Neural cell (in vitro differentiated cells): ENCODE data around the gene INSIG1. TPM values are rescaled to one million over a fixed set of nuclear protein-coding genes. Genes with fewer than 3 reads are reported as not detected.

ENCODE experiments used
- H2AFZ ChIP-seq: fragments of 200-600, 300-800 bp; sonication (generic), shearing (Covaris generic); 2 replicates; pipeline ENCODE4 v1.6.0; 2014; ENCODE audit warnings: low read depth, mild to moderate bottlenecking, antibody characterized with exemption, low read length, moderate library complexity
- H3F3A ChIP-seq: fragments of 200-600 bp; shearing (Covaris generic); 2 replicates; pipeline ENCODE4 v1.6.1; 2016; ENCODE audit warnings: mild to moderate bottlenecking, moderate library complexity, mixed read lengths, antibody characterized with exemption, low read length; ENCODE audit not compliant: insufficient read depth, poor library complexity, severe bottlenecking
- H3K27ac ChIP-seq: fragments of 200-600, 300-800 bp; sonication (generic), shearing (Covaris generic); 2 replicates; pipeline ENCODE4 v1.5.1; 2014; ENCODE audit warnings: mild to moderate bottlenecking, low read length, moderate library complexity
- H3K27me3 ChIP-seq: fragments of 300-800, 200-600 bp; sonication (generic), shearing (Covaris generic); 2 replicates; pipeline ENCODE4 v1.6.0; 2014; ENCODE audit warnings: mild to moderate bottlenecking, low read depth, low read length, moderate library complexity; ENCODE audit not compliant: insufficient read depth
- H3K36me3 ChIP-seq: fragments of 300-800, 200-600 bp; sonication (generic), shearing (Covaris generic); 2 replicates; pipeline ENCODE4 v1.5.1; 2014; ENCODE audit warnings: mild to moderate bottlenecking, antibody characterized with exemption, low read length, moderate library complexity; ENCODE audit not compliant: insufficient read depth
- H3K4me2 ChIP-seq: fragments of 300-800, 200-600 bp; sonication (generic), shearing (Covaris generic); 2 replicates; pipeline ENCODE4 v1.6.0; 2014; ENCODE audit warnings: mild to moderate bottlenecking, low read length
- H3K4me3 ChIP-seq: fragments of 300-800, 200-600 bp; sonication (generic), shearing (Covaris generic); 2 replicates; pipeline ENCODE4 v1.5.1; 2014; ENCODE audit warnings: mild to moderate bottlenecking, low read length, moderate library complexity
- H3K79me2 ChIP-seq: fragments of 200-600 bp; shearing (Covaris generic); replicated peaks from 2 replicates; pipeline ENCODE4 v1.6.0; 2014; ENCODE audit warnings: mild to moderate bottlenecking, low read length, moderate library complexity; ENCODE audit not compliant: insufficient read depth
- H3K9ac ChIP-seq: fragments of 300-800, 200-600 bp; sonication (generic), shearing (Covaris generic); 2 replicates; pipeline ENCODE4 v1.6.1; 2016; ENCODE audit warnings: mild to moderate bottlenecking, low read length, mixed read lengths
- H3K9me2 ChIP-seq: fragments of 200-600 bp; shearing (Covaris generic); 2 replicates; pipeline ENCODE4 v1.6.1; 2016; ENCODE audit warnings: mild to moderate bottlenecking, low read length, mixed read lengths; ENCODE audit not compliant: insufficient read depth
- H3K9me3 ChIP-seq: fragments of 200-600, 300-800 bp; sonication (generic), shearing (Covaris generic); 2 replicates; pipeline ENCODE4 v1.6.1; 2016; ENCODE audit warnings: mild to moderate bottlenecking, mixed run types, low read length, moderate library complexity, mixed read lengths
- H4K20me1 ChIP-seq: fragments of 200-600 bp; shearing (Covaris generic); 2 replicates; pipeline ENCODE4 v1.6.1; 2016; ENCODE audit warnings: mild to moderate bottlenecking, mixed run types; ENCODE audit not compliant: insufficient read depth
- EP300 ChIP-seq: fragments of 450-650 bp; conservative IDR thresholded peaks from 2 replicates; pipeline ENCODE4 v1.6.1; 2014; ENCODE audit warnings: antibody characterized with exemption, mild to moderate bottlenecking, moderate library complexity; ENCODE audit not compliant: poor library complexity, severe bottlenecking
- EZH2 ChIP-seq: fragments of 200-600, 300-800 bp; shearing (Covaris generic), sonication (generic); IDR thresholded peaks from 2 replicates; pipeline ENCODE4 v1.6.1; 2014; ENCODE audit warnings: antibody characterized with exemption, low read length, borderline replicate concordance, mild to moderate bottlenecking; ENCODE audit not compliant: insufficient read depth, poor library complexity, severe bottlenecking
- MXI1 ChIP-seq: fragments of 450-650 bp; conservative IDR thresholded peaks from 2 replicates; pipeline ENCODE4 v1.6.1; 2014; ENCODE audit warnings: antibody characterized with exemption, mild to moderate bottlenecking; ENCODE audit not compliant: poor library complexity, severe bottlenecking
- POLR2AphosphoS5 ChIP-seq: IDR thresholded peaks from 2 replicates; pipeline ENCODE4 v1.6.1; 2012
- RAD21 ChIP-seq: fragments of 450-650 bp; conservative IDR thresholded peaks from 2 replicates; pipeline ENCODE4 v1.6.1; 2014; ENCODE audit warnings: antibody characterized with exemption, mild to moderate bottlenecking, moderate library complexity
- SMC3 ChIP-seq: fragments of 450-650 bp; conservative IDR thresholded peaks from 2 replicates; pipeline ENCODE4 v1.6.1; 2014; ENCODE audit warnings: antibody characterized with exemption, mild to moderate bottlenecking, moderate library complexity; ENCODE audit not compliant: poor library complexity
- TAF1 ChIP-seq: IDR thresholded peaks from 2 replicates; pipeline ENCODE4 v1.6.1; 2012; ENCODE audit warnings: low read depth
- polyA plus RNA-seq: library from polyadenylated mRNA; depleted of rRNA; stranded (reverse); fragments of >200 nt; gene quantifications from 2 replicates; pipeline ENCODE4 v1.2.3, GENCODE V29; 2014
- TF ChIP-seq, protein P1 (sequence below): IDR thresholded peaks from 2 replicates; pipeline ENCODE4 v1.6.1; 2012; ENCODE audit warnings: borderline replicate concordance
- TF ChIP-seq, protein P2 (sequence below): fragments of 450-650 bp; IDR thresholded peaks from 2 replicates; pipeline ENCODE4 v1.5.1; 2014; ENCODE audit warnings: antibody characterized with exemption, mild to moderate bottlenecking, moderate library complexity; ENCODE audit not compliant: poor library complexity, severe bottlenecking

The INSIG1 gene
- polyA plus RNA-seq, 1 donor from 2014 or later, result 71.0 TPM

DNA sequence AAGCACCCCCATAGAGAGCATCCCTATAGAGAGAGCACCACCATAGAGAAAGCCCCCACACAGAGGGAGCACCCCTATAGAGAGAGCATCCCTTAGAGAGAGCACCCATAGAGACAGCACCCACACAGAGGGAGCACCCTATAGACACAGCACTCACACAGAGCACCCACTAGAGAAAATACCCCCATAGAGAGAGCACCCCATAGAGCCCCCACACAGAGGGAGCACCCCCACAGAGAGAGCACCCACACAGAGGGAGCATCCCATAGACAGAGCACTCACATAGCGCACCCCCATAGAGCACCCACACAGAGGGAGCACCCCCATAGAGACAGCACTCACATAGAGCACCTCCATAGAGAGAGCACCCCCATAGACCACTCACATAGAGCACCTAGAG lies 48.6 kb downstream of the INSIG1 start:
- H3K27ac ChIP-seq, result no peak overlapping the region

DNA sequence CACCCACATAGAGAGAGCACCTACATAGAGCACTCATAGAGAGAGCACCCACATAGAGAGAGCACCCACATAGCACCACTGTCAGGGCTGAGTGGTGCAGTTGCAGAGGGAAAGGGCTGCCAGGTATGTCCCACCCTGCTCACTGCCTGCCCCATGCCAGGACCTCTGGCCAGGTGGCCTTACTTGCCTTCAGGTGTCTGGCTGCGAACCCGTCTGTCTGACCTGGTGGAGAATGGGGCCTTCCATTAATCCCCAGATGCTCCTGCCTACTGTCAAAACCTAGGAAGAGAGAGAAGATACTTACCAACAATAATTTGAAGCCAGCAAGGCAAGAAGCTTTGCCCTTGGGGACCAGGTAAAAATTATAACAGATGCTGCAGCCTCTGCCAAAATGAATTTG lies 51.1 kb downstream of the INSIG1 start:
- Histone ChIP-seq H3K9me3 (no peaks in the 10 kb centered on the region), H3K4me2 (no peak overlapping the region), H3K79me2 (no peaks in the 10 kb centered on the region), H3K9me2 (no peaks in the 10 kb centered on the region), H3K4me3 (no peak overlapping the region), H3K9ac (no peak overlapping the region), H3K27ac (no peak overlapping the region), H3K27me3 (peaks cover 3% of the 10 kb centered on the region), H3K36me3 (no peaks in the 10 kb centered on the region), H3F3A (no peaks in the 10 kb centered on the region), H4K20me1 (no peaks in the 10 kb centered on the region), H2AFZ (no peak overlapping the region)
- no peak for TF ChIP-seq TAF1
- TF ChIP-seq SMC3, result no peak
- no peak for TF ChIP-seq MXI1
- TF ChIP-seq, protein P1, sequence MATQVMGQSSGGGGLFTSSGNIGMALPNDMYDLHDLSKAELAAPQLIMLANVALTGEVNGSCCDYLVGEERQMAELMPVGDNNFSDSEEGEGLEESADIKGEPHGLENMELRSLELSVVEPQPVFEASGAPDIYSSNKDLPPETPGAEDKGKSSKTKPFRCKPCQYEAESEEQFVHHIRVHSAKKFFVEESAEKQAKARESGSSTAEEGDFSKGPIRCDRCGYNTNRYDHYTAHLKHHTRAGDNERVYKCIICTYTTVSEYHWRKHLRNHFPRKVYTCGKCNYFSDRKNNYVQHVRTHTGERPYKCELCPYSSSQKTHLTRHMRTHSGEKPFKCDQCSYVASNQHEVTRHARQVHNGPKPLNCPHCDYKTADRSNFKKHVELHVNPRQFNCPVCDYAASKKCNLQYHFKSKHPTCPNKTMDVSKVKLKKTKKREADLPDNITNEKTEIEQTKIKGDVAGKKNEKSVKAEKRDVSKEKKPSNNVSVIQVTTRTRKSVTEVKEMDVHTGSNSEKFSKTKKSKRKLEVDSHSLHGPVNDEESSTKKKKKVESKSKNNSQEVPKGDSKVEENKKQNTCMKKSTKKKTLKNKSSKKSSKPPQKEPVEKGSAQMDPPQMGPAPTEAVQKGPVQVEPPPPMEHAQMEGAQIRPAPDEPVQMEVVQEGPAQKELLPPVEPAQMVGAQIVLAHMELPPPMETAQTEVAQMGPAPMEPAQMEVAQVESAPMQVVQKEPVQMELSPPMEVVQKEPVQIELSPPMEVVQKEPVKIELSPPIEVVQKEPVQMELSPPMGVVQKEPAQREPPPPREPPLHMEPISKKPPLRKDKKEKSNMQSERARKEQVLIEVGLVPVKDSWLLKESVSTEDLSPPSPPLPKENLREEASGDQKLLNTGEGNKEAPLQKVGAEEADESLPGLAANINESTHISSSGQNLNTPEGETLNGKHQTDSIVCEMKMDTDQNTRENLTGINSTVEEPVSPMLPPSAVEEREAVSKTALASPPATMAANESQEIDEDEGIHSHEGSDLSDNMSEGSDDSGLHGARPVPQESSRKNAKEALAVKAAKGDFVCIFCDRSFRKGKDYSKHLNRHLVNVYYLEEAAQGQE, result no peak
- no peak for TF ChIP-seq POLR2AphosphoS5
- TF ChIP-seq, protein P2, sequence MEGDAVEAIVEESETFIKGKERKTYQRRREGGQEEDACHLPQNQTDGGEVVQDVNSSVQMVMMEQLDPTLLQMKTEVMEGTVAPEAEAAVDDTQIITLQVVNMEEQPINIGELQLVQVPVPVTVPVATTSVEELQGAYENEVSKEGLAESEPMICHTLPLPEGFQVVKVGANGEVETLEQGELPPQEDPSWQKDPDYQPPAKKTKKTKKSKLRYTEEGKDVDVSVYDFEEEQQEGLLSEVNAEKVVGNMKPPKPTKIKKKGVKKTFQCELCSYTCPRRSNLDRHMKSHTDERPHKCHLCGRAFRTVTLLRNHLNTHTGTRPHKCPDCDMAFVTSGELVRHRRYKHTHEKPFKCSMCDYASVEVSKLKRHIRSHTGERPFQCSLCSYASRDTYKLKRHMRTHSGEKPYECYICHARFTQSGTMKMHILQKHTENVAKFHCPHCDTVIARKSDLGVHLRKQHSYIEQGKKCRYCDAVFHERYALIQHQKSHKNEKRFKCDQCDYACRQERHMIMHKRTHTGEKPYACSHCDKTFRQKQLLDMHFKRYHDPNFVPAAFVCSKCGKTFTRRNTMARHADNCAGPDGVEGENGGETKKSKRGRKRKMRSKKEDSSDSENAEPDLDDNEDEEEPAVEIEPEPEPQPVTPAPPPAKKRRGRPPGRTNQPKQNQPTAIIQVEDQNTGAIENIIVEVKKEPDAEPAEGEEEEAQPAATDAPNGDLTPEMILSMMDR, result no peak
- no peak for TF ChIP-seq EP300
- TF ChIP-seq EZH2, result no peak
- TF ChIP-seq RAD21, result no peak

More for the DNA sequence above, 48.6 kb downstream of the INSIG1 start:
- Histone ChIP-seq H3K79me2 (no peaks in the 10 kb centered on the region), H3K9ac (no peak overlapping the region), H3K9me2 (no peaks in the 10 kb centered on the region), H4K20me1 (no peaks in the 10 kb centered on the region), H3K27me3 (peaks cover 3% of the 10 kb centered on the region), H3K36me3 (no peaks in the 10 kb centered on the region), H3K4me3 (no peak overlapping the region), H3F3A (no peaks in the 10 kb centered on the region), H3K9me3 (no peaks in the 10 kb centered on the region), H3K4me2 (no peak overlapping the region), H2AFZ (no peak overlapping the region)
- no peak for TF ChIP-seq EZH2
- TF ChIP-seq, protein P1, result no peak
- TF ChIP-seq POLR2AphosphoS5, result no peak
- TF ChIP-seq MXI1, result no peak
- no peak for TF ChIP-seq TAF1
- TF ChIP-seq SMC3, result no peak
- TF ChIP-seq, protein P2, result no peak
- TF ChIP-seq EP300, result no peak
